ENCODE results near the gene SETX.
"Not testable (repeated sequence)": the region's sequence is repeated elsewhere in the genome, so short reads cannot be mapped to it uniquely, and the experiment has no call there.

SETX gene

GRCh38 chr9:132390966-132391365 lies 36.2 kb upstream of the SETX start:
- no peak for DNase-seq (ENCODE audit: low read depth)
- H3K4me3 ChIP-seq (ENCODE audit: low read depth, low read length), result no peak overlapping the region
- TF ChIP-seq MAX (IDR thresholded peaks at IDR 0.05; ENCODE audit: low read depth, low read length), result no peak
- no peak for TF ChIP-seq POLR2A (IDR thresholded peaks at IDR 0.05; ENCODE audit: extremely low read depth, insufficient read length)
- no peak for TF ChIP-seq MYC (IDR thresholded peaks at IDR 0.05; ENCODE audit: low read depth, low read length)
- no peak for TF ChIP-seq CTCF (IDR thresholded peaks at IDR 0.05; ENCODE audit: low read depth, low read length)

GRCh38 chr9:132387133-132387532 lies 32.3 kb upstream of the SETX start:
- no peak for DNase-seq (ENCODE audit: low read depth)
- TF ChIP-seq CTCF (IDR thresholded peaks at IDR 0.05; ENCODE audit: low read depth, low read length) (no peak), POLR2A (IDR thresholded peaks at IDR 0.05; ENCODE audit: extremely low read depth, insufficient read length) (no peak), MAX (IDR thresholded peaks at IDR 0.05; ENCODE audit: low read depth, low read length) (no peak), MYC (IDR thresholded peaks at IDR 0.05; ENCODE audit: low read depth, low read length) (no peak)
- H3K4me3 ChIP-seq (ENCODE audit: low read depth, low read length), result no peak overlapping the region

- no peak overlapping the region for H3K4me3 ChIP-seq (ENCODE audit: low read depth, low read length)
- no peak for DNase-seq (ENCODE audit: low read depth)
These were observed 29.6 kb upstream of the SETX start for GRCh38 chr9:132384376-132384775.

GRCh38 chr9:132383462-132383883 lies 28.7 kb upstream of the SETX start:
- no peak for DNase-seq (ENCODE audit: low read depth)

More at GRCh38 chr9:132384376-132384775, 29.6 kb upstream of the SETX start:
- no peak for TF ChIP-seq MYC (IDR thresholded peaks at IDR 0.05; ENCODE audit: low read depth, low read length)
- no peak for TF ChIP-seq CTCF (IDR thresholded peaks at IDR 0.05; ENCODE audit: low read depth, low read length)
- TF ChIP-seq POLR2A (IDR thresholded peaks at IDR 0.05; ENCODE audit: extremely low read depth, insufficient read length), result no peak
- TF ChIP-seq MAX (IDR thresholded peaks at IDR 0.05; ENCODE audit: low read depth, low read length), result no peak

GRCh38 chr9:132381966-132382541 lies 27.3 kb upstream of the SETX start:
- H3K4me3 ChIP-seq (ENCODE audit: low read depth, low read length), result no peak overlapping the region
- TF ChIP-seq MAX (IDR thresholded peaks at IDR 0.05; ENCODE audit: low read depth, low read length) (no peak), CTCF (IDR thresholded peaks at IDR 0.05; ENCODE audit: low read depth, low read length) (no peak), POLR2A (IDR thresholded peaks at IDR 0.05; ENCODE audit: extremely low read depth, insufficient read length) (no peak), MYC (IDR thresholded peaks at IDR 0.05; ENCODE audit: low read depth, low read length) (no peak)
- DNase-seq (ENCODE audit: low read depth), result peak; percentile 28

More at GRCh38 chr9:132383462-132383883, 28.7 kb upstream of the SETX start:
- no peak overlapping the region for H3K4me3 ChIP-seq (ENCODE audit: low read depth, low read length)
- TF ChIP-seq MYC (IDR thresholded peaks at IDR 0.05; ENCODE audit: low read depth, low read length) (no peak), CTCF (IDR thresholded peaks at IDR 0.05; ENCODE audit: low read depth, low read length) (no peak), POLR2A (IDR thresholded peaks at IDR 0.05; ENCODE audit: extremely low read depth, insufficient read length) (no peak), MAX (IDR thresholded peaks at IDR 0.05; ENCODE audit: low read depth, low read length) (no peak)

- not testable (repeated sequence) for H3K4me3 ChIP-seq (ENCODE audit: low read depth, low read length); DNase-seq (ENCODE audit: low read depth)
These were observed 23.6 kb upstream of the SETX start for GRCh38 chr9:132378416-132378815.

GRCh38 chr9:132377769-132378168 lies 23.0 kb upstream of the SETX start:
- not testable (repeated sequence) for H3K4me3 ChIP-seq (ENCODE audit: low read depth, low read length); DNase-seq (ENCODE audit: low read depth)
